NB4 (cell line): ENCODE data around the gene PALMD.

ENCODE experiments used
- DNase-seq: peaks from one replicate; pipeline ENCODE4 v3.0.0; 2010; ENCODE audit warnings: low read depth
- H3K4me3 ChIP-seq: one replicate; pipeline ENCODE4 v1.5.1; 2011; ENCODE audit warnings: mild to moderate bottlenecking, low read depth, low read length, moderate library complexity
- MYC ChIP-seq: IDR thresholded peaks from 2 replicates; pipeline ENCODE4 v1.6.1; 2011; ENCODE audit warnings: low read depth, low read length
- POLR2A ChIP-seq: IDR thresholded peaks from 2 replicates; pipeline ENCODE4 v1.6.1; 2011; ENCODE audit warnings: mild to moderate bottlenecking; ENCODE audit not compliant: insufficient read length; ENCODE audit errors: extremely low read depth
- TF ChIP-seq, protein P1 (sequence below): IDR thresholded peaks from 2 replicates; pipeline ENCODE4 v1.6.1; 2011; ENCODE audit warnings: low read depth, low read length
- TF ChIP-seq, protein P2 (sequence below): IDR thresholded peaks from one replicate; pipeline ENCODE4 v1.5.1; 2012; ENCODE audit warnings: low read depth, low read length

The PALMD gene

DNA sequence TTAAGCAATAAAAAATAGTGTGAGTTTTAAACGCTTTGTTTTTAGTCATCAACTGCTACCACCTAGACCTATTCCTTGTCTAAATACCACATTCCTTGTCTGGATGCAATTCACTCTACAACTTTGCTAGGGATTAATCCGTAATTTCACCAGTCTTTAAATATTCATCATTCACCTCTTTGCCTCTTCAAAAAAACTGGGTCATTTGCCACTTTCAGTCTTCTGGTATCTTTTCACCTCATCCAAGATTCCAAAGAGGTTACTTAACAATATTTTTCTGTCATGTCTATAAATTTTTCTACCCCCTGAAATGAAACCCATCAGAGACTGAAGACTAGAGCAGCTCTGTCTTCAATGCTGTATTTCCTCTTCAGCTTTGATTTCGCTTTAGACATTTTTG lies 9.5 kb downstream of the PALMD start:
- no peak for TF ChIP-seq POLR2A
- TF ChIP-seq, protein P1, sequence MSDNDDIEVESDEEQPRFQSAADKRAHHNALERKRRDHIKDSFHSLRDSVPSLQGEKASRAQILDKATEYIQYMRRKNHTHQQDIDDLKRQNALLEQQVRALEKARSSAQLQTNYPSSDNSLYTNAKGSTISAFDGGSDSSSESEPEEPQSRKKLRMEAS, result no peak
- TF ChIP-seq MYC, result no peak
- TF ChIP-seq, protein P2, sequence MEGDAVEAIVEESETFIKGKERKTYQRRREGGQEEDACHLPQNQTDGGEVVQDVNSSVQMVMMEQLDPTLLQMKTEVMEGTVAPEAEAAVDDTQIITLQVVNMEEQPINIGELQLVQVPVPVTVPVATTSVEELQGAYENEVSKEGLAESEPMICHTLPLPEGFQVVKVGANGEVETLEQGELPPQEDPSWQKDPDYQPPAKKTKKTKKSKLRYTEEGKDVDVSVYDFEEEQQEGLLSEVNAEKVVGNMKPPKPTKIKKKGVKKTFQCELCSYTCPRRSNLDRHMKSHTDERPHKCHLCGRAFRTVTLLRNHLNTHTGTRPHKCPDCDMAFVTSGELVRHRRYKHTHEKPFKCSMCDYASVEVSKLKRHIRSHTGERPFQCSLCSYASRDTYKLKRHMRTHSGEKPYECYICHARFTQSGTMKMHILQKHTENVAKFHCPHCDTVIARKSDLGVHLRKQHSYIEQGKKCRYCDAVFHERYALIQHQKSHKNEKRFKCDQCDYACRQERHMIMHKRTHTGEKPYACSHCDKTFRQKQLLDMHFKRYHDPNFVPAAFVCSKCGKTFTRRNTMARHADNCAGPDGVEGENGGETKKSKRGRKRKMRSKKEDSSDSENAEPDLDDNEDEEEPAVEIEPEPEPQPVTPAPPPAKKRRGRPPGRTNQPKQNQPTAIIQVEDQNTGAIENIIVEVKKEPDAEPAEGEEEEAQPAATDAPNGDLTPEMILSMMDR, result no peak
- H3K4me3 ChIP-seq, result no peak overlapping the region
- no peak for DNase-seq

DNA sequence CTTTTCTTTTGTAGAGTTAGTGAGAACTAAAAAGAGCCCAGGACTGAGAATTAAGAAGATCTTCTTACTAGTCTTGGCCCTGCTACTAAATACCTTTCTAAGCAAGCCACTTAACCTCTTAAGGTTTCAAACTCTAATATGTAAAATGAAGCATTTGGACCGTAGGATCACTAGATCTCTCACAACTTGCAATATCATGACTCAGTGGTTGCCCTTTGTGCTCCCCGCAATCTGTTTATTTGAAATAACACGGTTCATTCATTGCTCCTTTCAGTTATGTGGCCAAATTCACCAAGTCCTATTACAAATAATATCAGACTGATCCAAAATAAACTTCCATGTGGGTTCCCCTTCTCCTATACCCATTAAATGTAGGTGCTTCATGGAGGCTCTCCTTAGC lies 10.8 kb downstream of the PALMD start:
- TF ChIP-seq, protein P1, result no peak
- TF ChIP-seq MYC (no peak), POLR2A (no peak)
- TF ChIP-seq, protein P2, result no peak
- no peak overlapping the region for H3K4me3 ChIP-seq
- no peak for DNase-seq

DNA sequence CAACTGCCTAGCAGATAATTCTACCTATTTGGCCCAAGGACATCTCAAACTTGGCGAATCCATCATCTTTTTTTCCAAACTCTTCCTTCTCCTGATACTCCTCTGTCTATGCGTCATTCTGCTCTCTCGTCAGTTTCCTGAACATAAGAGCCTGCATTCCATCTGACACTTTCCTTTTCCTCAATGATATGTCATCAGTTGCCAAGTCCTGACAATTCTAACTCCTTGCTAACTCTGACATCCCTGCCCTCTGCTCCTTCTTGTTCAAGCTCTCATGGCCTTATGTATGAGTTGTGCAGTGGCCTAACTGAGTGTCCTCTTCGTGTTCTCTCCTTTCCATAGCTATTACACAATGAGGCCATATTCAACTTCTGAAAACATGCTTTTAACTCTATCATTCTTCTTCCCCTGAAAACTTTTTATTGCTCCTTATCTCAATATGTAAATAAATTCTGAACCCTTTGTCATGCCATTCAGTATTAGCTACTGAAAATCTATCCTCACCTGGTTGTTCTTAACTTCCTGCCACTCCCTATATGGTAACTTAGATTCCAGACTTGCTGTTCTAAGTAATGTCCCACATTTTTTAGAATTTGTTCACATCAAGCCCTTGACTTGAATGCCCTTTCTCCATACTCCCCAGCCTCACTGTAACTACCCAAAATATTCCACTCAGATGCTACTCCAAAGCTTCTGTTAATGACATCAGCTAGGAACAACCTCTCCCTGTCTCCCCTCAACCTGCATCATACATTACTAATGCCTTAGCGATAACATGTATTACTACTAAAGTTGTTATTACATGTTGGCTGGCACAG lies 11.5 kb downstream of the PALMD start:
- DNase-seq, result no peak
- no peak overlapping the region for H3K4me3 ChIP-seq
- TF ChIP-seq POLR2A (no peak), MYC (no peak)
- TF ChIP-seq, protein P1, result no peak
- TF ChIP-seq, protein P2, result no peak

DNA sequence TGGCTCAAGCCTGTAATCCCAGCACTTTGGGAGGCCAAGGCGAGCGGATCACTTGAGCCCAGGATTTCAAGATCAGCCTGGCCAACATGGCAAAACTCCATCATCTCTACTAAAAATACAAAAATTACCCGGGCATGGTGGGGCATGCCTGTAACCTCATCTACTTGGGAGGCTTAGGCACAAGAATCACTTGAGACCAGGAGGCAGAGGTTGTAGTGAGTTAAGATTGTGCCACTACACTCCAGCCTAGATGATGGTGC lies 12.0 kb downstream of the PALMD start:
- DNase-seq, result no peak
- TF ChIP-seq MYC (no peak), POLR2A (no peak)
- TF ChIP-seq, protein P2, result no peak
- TF ChIP-seq, protein P1, result no peak
- H3K4me3 ChIP-seq, result no peak overlapping the region

DNA sequence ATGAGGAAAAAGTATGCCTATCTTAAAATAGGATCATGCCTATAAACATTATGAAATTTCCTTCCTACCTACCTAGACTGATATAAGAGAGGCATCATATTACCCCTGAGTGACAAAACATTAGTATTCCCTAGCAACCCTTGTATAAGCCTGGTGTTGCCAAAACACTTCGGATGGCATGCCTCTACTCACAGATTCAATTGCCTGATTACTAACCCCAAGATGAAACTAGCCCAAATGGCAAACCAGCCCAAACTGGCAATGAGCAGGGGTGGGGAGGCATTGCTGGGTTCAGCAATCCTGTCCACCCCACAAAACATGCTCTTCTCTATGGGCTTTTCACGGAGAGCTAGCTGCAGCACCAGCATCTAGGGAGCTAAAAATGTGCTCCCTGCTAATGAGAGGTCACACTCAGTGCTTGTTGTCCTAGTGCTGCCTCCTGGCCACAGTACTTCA lies 13.9 kb downstream of the PALMD start:
- H3K4me3 ChIP-seq, result no peak overlapping the region
- no peak for DNase-seq
- TF ChIP-seq, protein P2, result no peak
- TF ChIP-seq, protein P1, result no peak
- TF ChIP-seq POLR2A (no peak), MYC (no peak)
